ENCODE measurements around the gene SLC17A9.

SLC17A9 gene

DNA sequence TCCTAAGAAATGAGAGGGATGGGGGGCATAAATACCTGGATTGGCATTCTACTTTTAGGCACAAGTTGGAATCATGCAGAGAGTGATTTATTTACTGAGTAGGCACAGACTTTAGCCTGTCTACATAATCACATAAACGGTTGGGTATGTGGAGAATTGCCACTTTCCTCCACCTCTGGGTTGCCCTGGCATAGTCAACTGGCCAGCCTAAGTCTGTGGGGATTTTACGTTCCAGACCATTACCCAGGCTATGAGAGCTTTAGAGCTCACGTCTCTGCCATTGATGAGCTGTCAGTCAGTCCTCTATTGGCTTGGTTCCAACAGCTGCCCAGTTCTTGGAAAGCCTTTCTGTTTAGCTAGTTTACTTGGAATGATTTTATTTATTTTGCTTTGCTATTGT is 59.3 kb downstream of the SLC17A9 start:
- H3K27ac Mint-ChIP-seq, result no peak overlapping the region
- peaks cover 79% of the 10 kb centered on the region for H3K27me3 Mint-ChIP-seq

DNA sequence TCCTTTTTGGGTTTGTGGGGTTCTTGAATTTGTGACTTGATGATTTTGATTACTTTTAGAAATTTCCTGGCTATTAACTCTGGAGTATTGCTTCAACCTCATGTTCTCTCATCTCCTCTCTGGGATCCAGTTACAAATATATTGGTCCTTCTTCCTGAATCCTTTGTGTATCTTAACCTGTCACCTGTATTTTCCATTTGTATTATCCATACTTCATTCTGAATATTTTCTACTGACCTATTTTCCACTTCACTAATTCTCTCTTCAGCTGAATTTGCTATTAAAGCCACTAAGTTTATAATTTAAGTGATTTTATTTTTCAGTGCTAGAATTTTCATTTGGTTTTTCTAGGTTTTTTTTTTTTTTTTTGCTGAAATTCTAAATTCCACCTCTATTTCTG is 60.7 kb downstream of the SLC17A9 start:
- Mint-ChIP-seq H3K4me1 (peaks cover 25% of the 10 kb centered on the region), H3K4me3 (no peak overlapping the region), H3K27me3 (peaks cover 85% of the 10 kb centered on the region), H3K9me3 (peaks cover 15% of the 10 kb centered on the region), H3K27ac (no peak overlapping the region), H3K36me3 (peaks cover 18% of the 10 kb centered on the region)
- no peak for ATAC-seq

More for the DNA sequence above, 59.3 kb downstream of the SLC17A9 start:
- ATAC-seq, result no peak
- Mint-ChIP-seq H3K4me3 (no peak overlapping the region), H3K4me1 (peaks cover 31% of the 10 kb centered on the region), H3K9me3 (peaks cover 15% of the 10 kb centered on the region), H3K36me3 (peaks cover 18% of the 10 kb centered on the region)

DNA sequence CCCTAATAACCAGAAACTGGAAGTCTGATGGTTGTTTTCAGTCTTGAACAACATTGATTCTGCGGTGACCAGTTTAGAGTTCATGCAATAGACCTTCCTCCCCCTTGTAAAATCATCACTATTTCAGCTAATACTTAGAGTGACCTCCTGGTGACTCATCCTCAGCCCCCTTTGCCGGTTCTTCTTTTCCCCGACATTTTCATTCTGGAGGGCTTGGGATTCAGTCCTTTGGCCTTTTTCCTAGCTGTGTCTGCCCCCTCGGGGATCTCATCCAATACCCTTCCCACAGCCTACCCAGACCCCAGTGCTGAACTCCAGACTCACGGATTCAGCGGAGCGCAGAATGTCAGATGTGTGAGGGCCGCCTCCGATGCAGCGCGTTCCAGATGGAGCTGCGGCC is 61.8 kb downstream of the SLC17A9 start:
- peaks cover 85% of the 10 kb centered on the region for H3K27me3 Mint-ChIP-seq
- H3K9me3 Mint-ChIP-seq, result peaks cover 15% of the 10 kb centered on the region
- ATAC-seq, result no peak
- peaks cover 14% of the 10 kb centered on the region for H3K4me1 Mint-ChIP-seq
- H3K27ac Mint-ChIP-seq, result no peak overlapping the region
- H3K4me3 Mint-ChIP-seq, result no peak overlapping the region
- H3K36me3 Mint-ChIP-seq, result peaks cover 18% of the 10 kb centered on the region

DNA sequence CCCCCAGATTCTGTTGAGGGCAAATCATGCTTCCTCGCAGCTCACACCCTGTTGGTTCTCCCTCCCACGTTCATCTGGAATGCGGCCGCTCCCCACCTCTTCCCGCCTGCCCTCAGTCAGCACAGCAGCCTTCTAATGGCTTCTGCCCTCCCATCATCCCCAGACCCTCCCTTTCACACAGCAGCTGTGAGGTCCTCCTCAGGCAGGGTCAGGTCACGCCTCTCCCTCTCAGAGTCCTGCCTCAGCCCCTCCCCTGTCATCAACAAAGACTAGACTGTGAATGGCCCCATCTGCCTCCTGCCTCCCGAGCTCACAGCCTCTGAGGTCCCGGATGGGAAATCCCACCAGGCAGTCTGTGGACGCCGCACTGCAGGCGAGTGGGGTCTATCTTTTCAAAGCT is 62.2 kb downstream of the SLC17A9 start:
- no peak for ATAC-seq
- H3K27ac Mint-ChIP-seq, result no peak overlapping the region
- H3K4me1 Mint-ChIP-seq, result peaks cover 10% of the 10 kb centered on the region

DNA sequence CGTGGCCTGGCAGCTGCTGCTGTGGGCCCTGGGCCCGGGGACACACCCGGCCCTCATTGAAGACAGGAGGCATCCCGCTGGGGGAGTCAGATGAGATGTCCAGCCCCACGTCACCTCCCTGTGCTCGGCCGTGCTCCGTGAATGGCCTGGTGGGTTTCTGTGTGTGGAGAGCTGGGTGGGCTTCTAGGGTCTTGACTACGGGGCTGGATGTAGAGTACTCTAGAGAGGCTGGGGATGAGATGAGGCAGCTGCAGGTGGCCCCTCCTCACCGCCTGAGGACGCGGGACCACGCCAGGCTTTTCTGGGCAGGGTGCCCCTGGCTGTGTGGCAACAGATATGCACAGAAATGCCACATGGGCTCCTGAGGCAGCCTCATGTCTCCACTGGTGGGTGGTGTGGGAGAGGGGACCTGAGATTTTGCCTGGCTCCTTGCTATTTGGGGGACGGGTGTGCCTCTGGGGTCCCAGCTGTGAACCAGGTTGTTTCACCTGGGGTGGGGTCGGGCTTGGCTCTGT is 62.7 kb downstream of the SLC17A9 start:
- Mint-ChIP-seq H3K36me3 (peaks cover 18% of the 10 kb centered on the region), H3K27me3 (peaks cover 86% of the 10 kb centered on the region), H3K9me3 (peaks cover 15% of the 10 kb centered on the region), H3K4me1 (peaks cover 5% of the 10 kb centered on the region), H3K4me3 (no peak overlapping the region), H3K27ac (no peak overlapping the region)
- no peak for ATAC-seq

More for the DNA sequence above, 62.2 kb downstream of the SLC17A9 start:
- H3K27me3 Mint-ChIP-seq, result peaks cover 86% of the 10 kb centered on the region
- peaks cover 18% of the 10 kb centered on the region for H3K36me3 Mint-ChIP-seq
- no peak overlapping the region for H3K4me3 Mint-ChIP-seq
- H3K9me3 Mint-ChIP-seq, result peaks cover 15% of the 10 kb centered on the region

DNA sequence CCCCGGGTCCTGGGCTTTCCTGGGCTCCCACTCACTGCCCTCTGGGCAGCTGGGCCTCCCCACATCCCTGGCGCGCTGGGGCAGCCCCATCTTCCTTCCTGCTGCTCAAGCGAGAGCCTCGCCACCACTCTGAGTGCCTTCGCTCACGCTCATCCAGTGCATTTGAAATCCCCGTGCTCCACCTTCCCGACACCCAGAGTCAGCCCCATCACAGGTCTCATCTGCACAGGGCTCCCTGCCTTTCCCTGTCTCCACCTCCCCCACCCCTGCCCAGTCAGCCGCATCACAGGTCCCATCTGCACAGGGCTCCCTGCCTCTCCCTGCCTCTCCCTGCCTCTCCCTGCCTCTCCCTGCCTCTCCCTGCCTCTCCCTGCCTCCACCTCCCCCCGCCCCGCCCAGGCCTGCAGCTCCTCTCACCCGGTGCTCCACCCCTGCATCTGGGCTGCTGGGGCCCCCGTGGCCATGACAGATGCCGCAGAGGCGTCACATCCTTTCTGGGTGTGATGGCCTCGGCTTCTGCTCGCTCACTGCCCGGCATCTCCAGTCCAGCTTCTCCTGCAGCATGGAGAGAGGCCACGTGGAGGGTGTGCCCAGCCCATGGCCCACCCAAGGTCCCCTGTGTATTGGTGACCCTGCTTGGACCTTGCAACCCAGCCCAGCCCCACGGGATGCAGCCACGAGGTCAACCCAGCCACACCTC is 63.3 kb downstream of the SLC17A9 start:
- no peak overlapping the region for H3K27ac Mint-ChIP-seq
- H3K27me3 Mint-ChIP-seq, result peaks cover 86% of the 10 kb centered on the region
- H3K9me3 Mint-ChIP-seq, result peaks cover 20% of the 10 kb centered on the region
- H3K4me1 Mint-ChIP-seq, result no peaks in the 10 kb centered on the region
- H3K4me3 Mint-ChIP-seq, result no peak overlapping the region
- no peak for ATAC-seq
- peaks cover 18% of the 10 kb centered on the region for H3K36me3 Mint-ChIP-seq

DNA sequence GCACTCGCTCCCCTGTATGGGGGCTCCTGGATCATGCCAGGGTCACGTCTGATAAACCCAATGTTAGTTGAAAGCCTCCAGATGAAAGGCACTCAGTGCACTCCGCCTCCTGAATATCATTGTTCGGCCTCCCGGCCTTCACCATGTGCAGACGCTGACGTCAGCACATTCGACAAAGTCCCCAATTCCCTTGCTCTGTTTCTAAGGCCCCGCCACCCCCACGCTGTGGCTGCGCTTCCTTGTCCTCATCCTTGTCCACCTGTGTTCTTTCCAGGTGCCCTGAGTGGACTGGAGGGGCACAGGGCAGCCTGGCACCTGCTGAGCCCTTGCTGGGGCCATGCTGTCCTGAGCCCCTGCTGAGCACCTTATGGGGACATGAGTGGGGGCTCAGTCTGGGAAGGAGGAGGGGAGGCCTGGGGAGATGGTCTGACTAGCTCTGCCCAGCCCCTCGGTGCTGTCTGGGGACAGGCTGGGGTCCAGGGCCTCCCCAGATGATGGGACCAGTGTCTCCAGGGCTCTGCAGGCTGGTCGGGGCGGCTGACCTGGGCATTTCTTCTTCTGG is 64.1 kb downstream of the SLC17A9 start:
- no peak for ATAC-seq
- H3K4me1 Mint-ChIP-seq, result no peaks in the 10 kb centered on the region
- H3K4me3 Mint-ChIP-seq, result no peak overlapping the region
- H3K36me3 Mint-ChIP-seq, result peaks cover 18% of the 10 kb centered on the region
- H3K27me3 Mint-ChIP-seq, result peaks cover 92% of the 10 kb centered on the region
- no peak overlapping the region for H3K27ac Mint-ChIP-seq
- H3K9me3 Mint-ChIP-seq, result peaks cover 23% of the 10 kb centered on the region

DNA sequence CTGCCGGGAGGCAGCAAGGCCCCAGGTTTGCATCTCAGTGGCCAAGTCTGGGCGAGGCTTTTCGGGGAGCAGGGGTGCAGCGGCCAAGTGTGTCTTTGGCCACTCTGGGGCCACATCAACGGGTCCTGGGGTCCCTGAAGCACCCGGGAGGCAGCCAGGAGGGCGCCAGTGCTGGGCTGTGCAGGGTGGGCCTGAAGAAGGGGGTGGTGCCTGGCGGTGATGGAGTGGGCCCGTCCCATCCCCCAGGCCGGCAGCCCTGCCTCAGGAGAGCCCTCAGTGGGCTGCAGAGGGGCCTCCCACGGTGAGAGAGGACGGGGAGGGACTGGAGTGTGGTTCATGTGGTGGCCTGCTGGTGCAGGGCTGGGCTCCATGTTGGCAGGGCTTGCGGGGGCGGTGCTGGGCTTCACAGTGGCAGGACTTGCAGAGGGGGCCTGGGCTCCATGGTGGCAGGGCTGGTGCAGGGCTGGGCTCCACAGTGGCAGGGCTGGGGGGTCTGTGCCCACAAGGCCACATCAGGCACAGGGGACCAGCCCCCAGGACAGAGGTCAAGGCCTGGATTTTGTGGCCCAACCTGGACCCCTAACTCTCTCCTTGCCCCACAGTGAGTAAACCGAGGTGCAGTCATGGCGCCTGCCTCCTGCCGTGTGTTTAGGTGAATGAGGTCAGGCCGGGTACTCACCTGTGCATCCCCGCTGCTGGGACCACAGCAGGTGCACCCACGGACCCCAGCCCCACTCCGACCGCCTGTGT is 64.7 kb downstream of the SLC17A9 start:
- no peaks in the 10 kb centered on the region for H3K4me1 Mint-ChIP-seq
- H3K36me3 Mint-ChIP-seq, result peaks cover 18% of the 10 kb centered on the region
- H3K27me3 Mint-ChIP-seq, result peaks cover 98% of the 10 kb centered on the region
- H3K4me3 Mint-ChIP-seq, result no peak overlapping the region
- H3K9me3 Mint-ChIP-seq, result peaks cover 23% of the 10 kb centered on the region
- no peak overlapping the region for H3K27ac Mint-ChIP-seq
- peak; percentile 31 for ATAC-seq

DNA sequence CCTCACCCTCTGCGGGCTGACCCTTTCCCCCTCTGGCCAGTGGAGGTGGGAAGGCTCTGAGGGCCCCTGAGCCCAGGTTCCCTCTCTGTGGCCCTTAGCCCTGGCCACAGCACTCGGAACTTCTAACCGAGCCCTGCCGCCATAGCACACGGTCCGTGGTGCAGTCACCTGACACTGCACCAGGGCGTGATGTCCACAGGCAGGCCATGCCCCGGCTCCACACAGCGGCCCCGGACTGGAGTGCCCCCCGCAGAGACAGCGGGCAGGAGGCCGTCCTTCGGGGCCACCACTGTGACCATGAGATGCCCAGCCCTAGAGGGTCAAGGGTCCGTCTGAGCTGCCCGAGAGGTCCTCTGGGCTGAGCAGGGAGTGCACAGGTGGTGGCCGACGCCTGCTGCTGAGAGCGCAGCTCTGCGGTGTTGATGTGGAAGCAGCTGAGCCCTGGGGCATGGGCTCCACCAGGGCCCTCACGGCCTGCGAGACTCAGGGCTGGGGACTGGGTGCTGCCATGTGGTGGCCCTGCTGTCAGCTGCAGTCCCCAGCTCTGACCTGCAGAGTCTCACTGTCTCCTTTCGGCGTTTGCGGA is 65.4 kb downstream of the SLC17A9 start:
- peak; percentile 17 for ATAC-seq
- Mint-ChIP-seq H3K9me3 (peaks cover 23% of the 10 kb centered on the region), H3K36me3 (peaks cover 18% of the 10 kb centered on the region), H3K4me1 (no peaks in the 10 kb centered on the region), H3K4me3 (no peak overlapping the region), H3K27me3 (peaks cover 99% of the 10 kb centered on the region), H3K27ac (no peak overlapping the region)

Data from stimulated activated memory B cell treated with anti-CD40 and anti-IgM and Interleukin-4, amounts not matched to agents 10 μg/mL and 1 μg/mL and 100 μg/mL, for 72 hours (primary cell).